Measurements from ENCODE around the gene PYDC1. TPM values are rescaled to one million over a fixed set of nuclear protein-coding genes. Genes with fewer than 3 reads are reported as not detected.

PYDC1 gene
- total and polyA plus RNA-seq, 7 experiments from 2014 or later: not detected

DNA sequence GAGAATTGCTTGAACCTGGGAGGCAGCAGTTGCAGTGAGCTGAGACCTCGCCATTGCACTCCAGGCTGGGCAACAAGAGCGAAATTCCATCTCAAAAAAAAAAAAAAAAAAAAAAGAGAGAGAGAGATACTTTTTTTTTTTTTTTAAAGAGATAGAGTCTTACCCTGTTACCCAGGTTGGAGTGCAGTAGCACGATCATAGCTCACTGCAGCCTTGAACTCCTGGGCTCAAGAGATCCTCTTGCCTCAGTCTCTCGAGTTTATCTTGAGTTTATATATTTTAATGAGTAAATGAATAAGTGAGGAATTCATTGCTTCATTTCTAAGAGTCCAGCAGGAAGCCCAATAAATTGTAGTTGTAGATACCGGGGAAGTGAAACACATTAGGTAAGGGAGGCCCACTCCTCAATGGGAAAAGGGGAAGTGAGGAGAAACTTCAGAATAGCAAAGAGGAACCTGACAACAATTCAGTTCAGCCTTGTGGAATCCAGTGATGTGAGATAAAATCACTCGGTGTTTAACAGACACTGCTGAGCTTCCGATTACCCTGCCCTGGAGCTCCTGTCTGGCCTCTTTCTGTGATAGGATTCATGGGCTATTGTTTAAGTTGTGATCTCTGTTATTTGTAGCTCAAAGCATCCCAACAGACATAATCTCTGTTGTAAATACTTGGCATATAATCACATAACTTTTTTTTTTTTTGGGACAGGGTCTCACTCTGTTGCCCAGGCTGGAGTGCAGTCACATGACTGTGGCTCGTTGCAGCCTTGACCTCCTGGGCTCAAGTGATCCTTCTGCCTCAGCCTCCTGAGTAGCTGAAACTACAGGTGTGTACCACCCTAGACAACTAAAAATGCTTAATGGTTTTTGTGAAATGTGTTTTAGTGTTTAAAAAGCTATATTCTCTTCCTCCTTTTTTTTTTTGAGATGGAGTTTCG is 27.1 kb upstream of the PYDC1 start:
- Mint-ChIP-seq H3K27ac (no peak overlapping the region), H3K4me1 (peaks cover 0 to 2% (median 0%) of the 10 kb centered on the region in 7 donors)
- CTCF ChIA-PET: interaction anchor here (0.9 kb wide), 1 partner anchor 139 kb away, joined by 6 read pairs; no protein-coding TSS in a partner anchor

DNA sequence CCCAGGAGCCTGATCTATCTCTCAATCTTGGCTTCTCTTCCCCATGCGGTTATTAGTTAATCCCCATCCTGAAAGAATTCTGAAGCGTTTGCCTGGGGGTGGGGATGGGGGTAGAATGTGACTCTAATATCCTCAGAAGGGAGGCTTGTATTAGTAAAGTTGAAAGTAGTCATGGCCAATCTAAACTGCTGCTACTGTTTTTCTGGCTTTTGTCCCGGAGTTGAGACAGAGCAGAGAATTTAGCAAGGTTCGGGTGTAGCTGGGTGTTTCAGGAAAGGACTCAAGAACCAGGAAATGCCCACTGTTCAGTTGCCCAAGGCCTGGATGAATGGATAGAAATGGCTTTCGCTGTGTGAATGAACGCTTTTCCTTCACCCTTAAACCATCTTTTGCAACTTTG is 25.3 kb upstream of the PYDC1 start:
- H3K27ac Mint-ChIP-seq: no peak overlapping the region
- ATAC-seq: no peak
- H3K9me3 Mint-ChIP-seq: no peaks in the 10 kb centered on the region
- Histone ChIP-seq H3K9me3 (ENCODE audit: control insufficient read depth in 2 of 3, low read length in 3 of 3) (no peaks in the 10 kb centered on the region), H3K4me1 (ENCODE audit: control insufficient read depth in 2 of 2, insufficient read depth in 2 of 2, low read length in 2 of 2) (no peaks in the 10 kb centered on the region), H3K36me3 (ENCODE audit: control insufficient read depth in 2 of 3, insufficient read depth in 3 of 3, low read length in 3 of 3) (no peaks in the 10 kb centered on the region), H3K4me3 (ENCODE audit: low read length) (no peak overlapping the region), H3K27ac (ENCODE audit: low read depth, low read length) (no peak overlapping the region), H3K27me3 (ENCODE audit: control insufficient read depth in 2 of 2, insufficient read depth in 2 of 2, low read length in 2 of 2) (no peaks in the 10 kb centered on the region)
- ChIA-PET CTCF (no interaction called here), POLR2A (no interaction called here)
- peaks cover 0 to 4% (median 0%) of the 10 kb centered on the region in 7 donors for H3K4me1 Mint-ChIP-seq
- no peaks in the 10 kb centered on the region for H3K36me3 Mint-ChIP-seq
- peaks cover 0 to 4% (median 0%) of the 10 kb centered on the region in 5 donors for H3K27me3 Mint-ChIP-seq
- no peak overlapping the region for H3K4me3 Mint-ChIP-seq
- no peak for DNase-seq
- intact Hi-C loops (cut with micrococcal nuclease): no loop called here

More for the DNA sequence above, 27.1 kb upstream of the PYDC1 start:
- Mint-ChIP-seq H3K27me3 (peaks cover 0 to 4% (median 0%) of the 10 kb centered on the region in 5 donors), H3K36me3 (no peaks in the 10 kb centered on the region), H3K9me3 (no peaks in the 10 kb centered on the region), H3K4me3 (no peak overlapping the region)
- H3K4me1 ChIP-seq (ENCODE audit: control insufficient read depth in 2 of 2, insufficient read depth in 2 of 2, low read length in 2 of 2): no peaks in the 10 kb centered on the region
- DNase-seq (no peak), ATAC-seq (peak; percentile 78)
- H3K4me3 ChIP-seq (ENCODE audit: low read length): no peak overlapping the region
- H3K36me3 ChIP-seq (ENCODE audit: control insufficient read depth in 2 of 3, insufficient read depth in 3 of 3, low read length in 3 of 3): no peaks in the 10 kb centered on the region
- intact Hi-C loops (cut with micrococcal nuclease): no loop called here
- POLR2A ChIA-PET: interaction anchor here (0.6 kb wide), 1 partner anchor 15 kb away, joined by 4 read pairs; no protein-coding TSS in a partner anchor
- H3K27me3 ChIP-seq (ENCODE audit: control insufficient read depth in 2 of 2, insufficient read depth in 2 of 2, low read length in 2 of 2): no peaks in the 10 kb centered on the region
- H3K9me3 ChIP-seq (ENCODE audit: control insufficient read depth in 2 of 3, low read length in 3 of 3): no peaks in the 10 kb centered on the region
- H3K27ac ChIP-seq (ENCODE audit: low read depth, low read length): no peak overlapping the region

DNA sequence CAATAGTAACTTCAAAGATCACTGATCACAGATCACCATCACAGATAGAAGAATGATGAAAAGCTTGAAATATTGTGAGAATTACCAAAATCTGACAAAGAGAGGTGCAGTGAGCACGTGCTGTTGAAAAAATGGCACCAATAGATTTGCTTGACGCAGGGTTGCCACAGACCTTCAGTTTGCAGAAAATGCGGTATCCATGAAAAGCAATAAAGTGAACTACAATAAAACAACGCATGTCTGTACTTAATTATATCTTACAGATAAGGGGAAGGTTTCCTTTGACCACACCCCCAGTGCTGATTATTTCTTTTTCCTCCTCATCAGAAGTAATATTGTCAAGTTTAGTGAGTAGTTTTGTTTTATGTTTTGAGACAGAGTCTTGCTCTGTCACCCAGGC is 21.1 kb upstream of the PYDC1 start:
- H3K27me3 Mint-ChIP-seq: peaks cover 0 to 2% (median 0%) of the 10 kb centered on the region in 5 donors
- no peak overlapping the region for H3K27ac Mint-ChIP-seq
- no peaks in the 10 kb centered on the region for H3K36me3 ChIP-seq (ENCODE audit: control insufficient read depth in 2 of 3, insufficient read depth in 3 of 3, low read length in 3 of 3)
- DNase-seq (no peak), ATAC-seq (no peak)
- no peaks in the 10 kb centered on the region for H3K4me1 ChIP-seq (ENCODE audit: control insufficient read depth in 2 of 2, insufficient read depth in 2 of 2, low read length in 2 of 2)
- H3K4me1 Mint-ChIP-seq: peaks cover 0 to 10% (median 0%) of the 10 kb centered on the region in 7 donors
- H3K9me3 Mint-ChIP-seq: peaks cover 0 to 12% (median 4%) of the 10 kb centered on the region in 11 donors
- H3K4me3 ChIP-seq (ENCODE audit: low read length): no peak overlapping the region
- ChIA-PET POLR2A (no interaction called here), CTCF (no interaction called here)
- H3K27ac ChIP-seq (ENCODE audit: low read depth, low read length): no peak overlapping the region
- no peaks in the 10 kb centered on the region for H3K27me3 ChIP-seq (ENCODE audit: control insufficient read depth in 2 of 2, insufficient read depth in 2 of 2, low read length in 2 of 2)
- H3K36me3 Mint-ChIP-seq: peaks cover 0 to 6% (median 4%) of the 10 kb centered on the region in 5 donors
- no peak overlapping the region for H3K4me3 Mint-ChIP-seq
- intact Hi-C loops (cut with micrococcal nuclease): no loop called here
- no peaks in the 10 kb centered on the region for H3K9me3 ChIP-seq (ENCODE audit: control insufficient read depth in 2 of 3, low read length in 3 of 3)

DNA sequence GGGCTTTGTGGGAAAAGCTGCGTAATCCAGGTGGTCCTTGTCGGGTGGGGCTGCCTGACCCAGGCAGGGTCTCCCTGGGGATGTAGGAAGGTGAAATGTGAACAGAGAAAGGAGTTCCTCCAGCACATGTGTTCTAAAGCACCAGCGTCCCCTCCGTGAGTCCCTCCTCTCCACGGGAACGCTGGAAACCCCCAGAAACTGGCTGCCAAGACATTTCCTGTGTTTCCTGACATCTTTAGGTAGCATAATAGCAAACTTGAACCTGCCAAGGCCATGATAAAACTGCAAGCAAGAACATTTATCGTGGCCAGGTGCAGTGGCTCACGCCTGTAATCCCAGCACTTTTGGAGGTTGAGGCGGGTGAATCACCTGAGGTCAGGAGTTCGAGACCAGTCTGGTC is 12.6 kb upstream of the PYDC1 start:
- Histone ChIP-seq H3K4me1 (ENCODE audit: control insufficient read depth in 2 of 2, insufficient read depth in 2 of 2, low read length in 2 of 2) (no peaks in the 10 kb centered on the region), H3K4me3 (ENCODE audit: low read length) (no peak overlapping the region), H3K9me3 (ENCODE audit: control insufficient read depth in 2 of 3, low read length in 3 of 3) (no peaks in the 10 kb centered on the region), H3K27me3 (ENCODE audit: control insufficient read depth in 2 of 2, insufficient read depth in 2 of 2, low read length in 2 of 2) (no peaks in the 10 kb centered on the region), H3K27ac (ENCODE audit: low read depth, low read length) (no peak overlapping the region), H3K36me3 (ENCODE audit: control insufficient read depth in 2 of 3, insufficient read depth in 3 of 3, low read length in 3 of 3) (no peaks in the 10 kb centered on the region)
- Mint-ChIP-seq H3K27me3 (peaks cover 0 to 4% (median 0%) of the 10 kb centered on the region in 5 donors), H3K27ac (peak overlapping the region in 1 of 9 donors; percentile 78), H3K36me3 (peaks cover 0 to 5% (median 4%) of the 10 kb centered on the region in 5 donors), H3K4me1 (peaks cover 0 to 8% (median 0%) of the 10 kb centered on the region in 7 donors), H3K9me3 (peaks cover 0 to 6% (median 4%) of the 10 kb centered on the region in 11 donors), H3K4me3 (no peak overlapping the region)
- ChIA-PET CTCF (no interaction called here), POLR2A (no interaction called here)
- intact Hi-C loops (cut with micrococcal nuclease): no loop called here
- no peak for ATAC-seq
- DNase-seq: no peak

DNA sequence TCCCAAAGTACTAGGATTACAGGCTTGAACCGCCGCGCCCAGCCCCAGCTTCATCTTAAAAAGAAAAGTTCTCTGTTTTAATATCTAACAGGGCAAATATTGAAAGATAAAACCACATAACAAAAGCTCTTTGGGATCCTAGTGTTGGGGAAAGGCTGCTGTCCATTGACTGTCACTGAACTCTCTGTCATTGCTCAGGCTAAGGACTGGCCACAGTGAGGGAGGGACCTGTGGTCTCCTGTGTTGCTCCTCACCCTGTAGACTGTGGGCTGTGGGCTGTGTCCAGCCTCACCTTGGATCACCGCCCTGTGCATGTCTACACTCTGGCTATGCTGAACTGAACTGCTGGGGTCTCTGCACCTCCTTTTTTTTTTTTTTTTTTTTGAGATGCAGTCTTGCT is 11.3 kb upstream of the PYDC1 start:
- no peak overlapping the region for H3K4me3 Mint-ChIP-seq
- H3K27me3 Mint-ChIP-seq: peaks cover 0 to 4% (median 0%) of the 10 kb centered on the region in 5 donors
- Histone ChIP-seq H3K4me3 (ENCODE audit: low read length) (no peak overlapping the region), H3K36me3 (ENCODE audit: control insufficient read depth in 2 of 3, insufficient read depth in 3 of 3, low read length in 3 of 3) (no peaks in the 10 kb centered on the region), H3K9me3 (ENCODE audit: control insufficient read depth in 2 of 3, low read length in 3 of 3) (no peaks in the 10 kb centered on the region), H3K4me1 (ENCODE audit: control insufficient read depth in 2 of 2, insufficient read depth in 2 of 2, low read length in 2 of 2) (no peaks in the 10 kb centered on the region), H3K27ac (ENCODE audit: low read depth, low read length) (no peak overlapping the region), H3K27me3 (ENCODE audit: control insufficient read depth in 2 of 2, insufficient read depth in 2 of 2, low read length in 2 of 2) (no peaks in the 10 kb centered on the region)
- ATAC-seq (no peak), DNase-seq (no peak)
- POLR2A ChIA-PET: interaction anchor here (0.6 kb wide), 1 partner anchor 53 kb away, joined by 6 read pairs; no protein-coding TSS in a partner anchor
- peaks cover 0 to 5% (median 0%) of the 10 kb centered on the region in 11 donors for H3K9me3 Mint-ChIP-seq
- CTCF ChIA-PET: no interaction called here
- intact Hi-C loops (cut with micrococcal nuclease): no loop called here
- peaks cover 0 to 4% (median 0%) of the 10 kb centered on the region in 7 donors for H3K4me1 Mint-ChIP-seq
- H3K27ac Mint-ChIP-seq: no peak overlapping the region
- H3K36me3 Mint-ChIP-seq: no peaks in the 10 kb centered on the region

DNA sequence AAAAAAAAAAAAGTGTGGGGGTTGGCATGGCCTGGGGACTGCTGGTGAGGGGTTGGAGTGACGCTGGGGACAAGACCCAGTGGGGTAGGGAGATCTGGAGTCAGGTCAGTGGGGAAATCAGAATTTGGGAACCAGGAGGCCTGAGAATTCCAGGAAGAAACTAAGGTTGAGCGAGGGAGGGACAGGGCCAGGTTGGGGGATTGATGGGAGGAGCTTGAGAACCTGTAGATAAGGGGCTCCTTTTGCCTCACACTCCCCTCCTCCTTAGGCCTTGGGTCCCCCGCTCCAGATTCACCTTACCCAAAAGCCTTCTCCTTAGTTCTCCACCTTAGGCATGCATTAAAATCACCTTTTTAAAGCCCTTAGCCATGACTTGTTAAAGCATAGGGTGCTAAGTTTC is 8.3 kb upstream of the PYDC1 start:
- H3K4me3 Mint-ChIP-seq: no peak overlapping the region
- ChIA-PET CTCF (interaction anchor here (0.7 kb wide), 1 partner anchor 16 kb away, joined by 6 read pairs; no protein-coding TSS in a partner anchor), POLR2A (no interaction called here)
- H3K4me1 Mint-ChIP-seq: peaks cover 0 to 4% (median 0%) of the 10 kb centered on the region in 7 donors
- Histone ChIP-seq H3K27ac (ENCODE audit: low read depth, low read length) (no peak overlapping the region), H3K4me1 (ENCODE audit: control insufficient read depth in 2 of 2, insufficient read depth in 2 of 2, low read length in 2 of 2) (no peaks in the 10 kb centered on the region), H3K9me3 (ENCODE audit: control insufficient read depth in 2 of 3, low read length in 3 of 3) (no peaks in the 10 kb centered on the region), H3K36me3 (ENCODE audit: control insufficient read depth in 2 of 3, insufficient read depth in 3 of 3, low read length in 3 of 3) (no peaks in the 10 kb centered on the region), H3K27me3 (ENCODE audit: control insufficient read depth in 2 of 2, insufficient read depth in 2 of 2, low read length in 2 of 2) (no peaks in the 10 kb centered on the region), H3K4me3 (ENCODE audit: low read length) (no peak overlapping the region)
- peaks cover 0 to 1% (median 0%) of the 10 kb centered on the region in 11 donors for H3K9me3 Mint-ChIP-seq
- intact Hi-C loops (cut with micrococcal nuclease): no loop called here
- no peaks in the 10 kb centered on the region for H3K36me3 Mint-ChIP-seq
- H3K27me3 Mint-ChIP-seq: peaks cover 7 to 18% (median 15%) of the 10 kb centered on the region in 5 donors
- H3K27ac Mint-ChIP-seq: no peak overlapping the region
- no peak for DNase-seq
- ATAC-seq: no peak

All from naive thymus-derived CD4-positive, alpha-beta T cell (primary cell).